ENCODE data around the gene OXA1L. TPM values are rescaled to one million over a fixed set of nuclear protein-coding genes. Genes with fewer than 3 reads are reported as not detected.

Gene OXA1L
- total RNA-seq, 1 donor from 2014 or later = 190 TPM

DNA sequence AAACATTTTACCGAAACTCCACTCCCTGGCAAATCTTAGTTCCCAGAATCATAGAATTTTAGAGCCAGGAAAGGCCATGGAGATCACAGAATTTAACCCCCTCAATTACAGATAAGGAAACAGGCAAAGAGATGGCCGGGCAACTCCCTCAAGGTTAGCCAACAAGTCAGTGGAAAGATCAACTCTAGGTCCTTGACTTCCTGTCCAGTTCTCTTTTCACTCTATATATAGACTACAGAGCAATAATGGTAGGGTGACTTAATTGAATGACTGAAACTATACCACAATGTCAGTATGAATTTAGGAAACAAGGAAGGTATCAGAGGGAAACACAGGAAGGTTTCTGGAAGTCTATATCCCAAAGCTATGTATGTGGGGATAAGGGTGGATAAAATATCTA is 11.6 kb downstream of the OXA1L start:
- peak overlapping the region; percentile 50 for H3K27ac Mint-ChIP-seq
- ChIA-PET CTCF (interaction anchor here (0.6 to 4.5 kb wide), 9 partner anchors 12 to 242 kb away, joined by 3 to 18 read pairs (median 5); no protein-coding TSS in a partner anchor), POLR2A (interaction anchor here (1.5 to 1.9 kb wide), 2 partner anchors 12 to 45 kb away, joined by 3 to 10 read pairs; partner anchors contain the start of gene OXA1L)
- intact Hi-C loops (cut with micrococcal nuclease) = no loop called here
- TF ChIP-seq, protein P1, sequence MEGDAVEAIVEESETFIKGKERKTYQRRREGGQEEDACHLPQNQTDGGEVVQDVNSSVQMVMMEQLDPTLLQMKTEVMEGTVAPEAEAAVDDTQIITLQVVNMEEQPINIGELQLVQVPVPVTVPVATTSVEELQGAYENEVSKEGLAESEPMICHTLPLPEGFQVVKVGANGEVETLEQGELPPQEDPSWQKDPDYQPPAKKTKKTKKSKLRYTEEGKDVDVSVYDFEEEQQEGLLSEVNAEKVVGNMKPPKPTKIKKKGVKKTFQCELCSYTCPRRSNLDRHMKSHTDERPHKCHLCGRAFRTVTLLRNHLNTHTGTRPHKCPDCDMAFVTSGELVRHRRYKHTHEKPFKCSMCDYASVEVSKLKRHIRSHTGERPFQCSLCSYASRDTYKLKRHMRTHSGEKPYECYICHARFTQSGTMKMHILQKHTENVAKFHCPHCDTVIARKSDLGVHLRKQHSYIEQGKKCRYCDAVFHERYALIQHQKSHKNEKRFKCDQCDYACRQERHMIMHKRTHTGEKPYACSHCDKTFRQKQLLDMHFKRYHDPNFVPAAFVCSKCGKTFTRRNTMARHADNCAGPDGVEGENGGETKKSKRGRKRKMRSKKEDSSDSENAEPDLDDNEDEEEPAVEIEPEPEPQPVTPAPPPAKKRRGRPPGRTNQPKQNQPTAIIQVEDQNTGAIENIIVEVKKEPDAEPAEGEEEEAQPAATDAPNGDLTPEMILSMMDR (IDR thresholded peaks at IDR 0.05) = no peak
- peaks cover 10% of the 10 kb centered on the region for H3K4me1 Mint-ChIP-seq
- no peak overlapping the region for H3K4me3 Mint-ChIP-seq
- H3K9me3 Mint-ChIP-seq = no peaks in the 10 kb centered on the region
- H3K36me3 Mint-ChIP-seq (ENCODE audit: low read depth) = peaks cover 58% of the 10 kb centered on the region
- no peak for ATAC-seq (ENCODE audit: low read depth)
- no peak for DNase-seq
- no peaks in the 10 kb centered on the region for H3K27me3 Mint-ChIP-seq

DNA sequence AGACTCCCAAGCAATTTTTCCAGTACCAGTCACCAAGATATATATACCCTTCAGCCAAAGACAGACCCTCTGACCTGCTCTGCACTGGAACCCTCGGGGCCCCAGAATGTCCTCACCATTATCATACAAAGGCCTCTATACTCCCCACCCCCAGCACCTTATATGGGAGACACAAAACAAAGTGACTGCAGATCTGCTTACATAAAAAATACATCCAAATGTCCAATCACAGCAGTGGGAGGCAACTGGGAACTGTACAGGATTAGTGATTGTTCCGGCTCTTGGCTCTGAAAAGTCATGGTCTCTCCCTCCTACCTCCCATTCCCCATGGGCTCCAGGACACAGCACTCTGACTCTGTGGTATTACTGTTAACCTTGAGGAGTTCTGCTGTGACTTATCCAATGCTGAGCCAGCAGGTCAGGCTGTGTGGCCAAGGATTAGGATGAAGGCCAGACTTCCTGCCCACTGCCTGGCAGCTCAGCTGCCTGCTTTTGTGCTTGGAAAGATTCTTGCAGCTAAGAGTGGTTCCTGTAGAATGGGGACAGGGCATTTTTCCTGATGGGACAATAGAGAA is 13.7 kb downstream of the OXA1L start:
- intact Hi-C loops (cut with micrococcal nuclease) = no loop called here
- peak overlapping the region; percentile 14 for H3K27ac Mint-ChIP-seq
- peaks cover 10% of the 10 kb centered on the region for H3K4me1 Mint-ChIP-seq
- H3K27me3 Mint-ChIP-seq = no peaks in the 10 kb centered on the region
- no peak overlapping the region for H3K4me3 Mint-ChIP-seq
- ChIA-PET POLR2A (interaction anchor here (1.4 kb wide), 1 partner anchor 9 kb away, joined by 4 read pairs; no protein-coding TSS in a partner anchor), CTCF (interaction anchor here (1.1 kb wide), 1 partner anchor 75 kb away, joined by 3 read pairs; no protein-coding TSS in a partner anchor)
- TF ChIP-seq, protein P1 (IDR thresholded peaks at IDR 0.05) = no peak
- DNase-seq (no peak), ATAC-seq (ENCODE audit: low read depth) (no peak)
- no peaks in the 10 kb centered on the region for H3K9me3 Mint-ChIP-seq
- peaks cover 37% of the 10 kb centered on the region for H3K36me3 Mint-ChIP-seq (ENCODE audit: low read depth)

DNA sequence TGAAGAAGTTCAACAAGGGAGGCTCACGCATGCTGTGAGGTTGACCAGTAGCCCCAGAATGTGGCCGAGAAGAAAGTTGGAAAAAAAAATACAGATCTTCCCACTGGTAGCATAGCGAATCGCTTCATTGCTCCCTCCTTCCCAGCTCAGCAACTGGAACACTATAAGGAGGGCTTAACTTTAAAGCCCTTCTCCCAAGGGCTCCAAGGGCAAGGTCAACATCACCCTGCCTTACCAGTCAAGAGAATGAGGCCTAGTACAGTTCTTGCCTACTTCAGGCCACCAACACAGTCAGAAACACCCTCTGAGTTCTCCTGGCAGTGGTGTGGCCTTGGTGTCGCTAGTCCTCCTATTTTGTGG is 14.4 kb downstream of the OXA1L start:
- intact Hi-C loops (cut with micrococcal nuclease) = no loop called here

DNA sequence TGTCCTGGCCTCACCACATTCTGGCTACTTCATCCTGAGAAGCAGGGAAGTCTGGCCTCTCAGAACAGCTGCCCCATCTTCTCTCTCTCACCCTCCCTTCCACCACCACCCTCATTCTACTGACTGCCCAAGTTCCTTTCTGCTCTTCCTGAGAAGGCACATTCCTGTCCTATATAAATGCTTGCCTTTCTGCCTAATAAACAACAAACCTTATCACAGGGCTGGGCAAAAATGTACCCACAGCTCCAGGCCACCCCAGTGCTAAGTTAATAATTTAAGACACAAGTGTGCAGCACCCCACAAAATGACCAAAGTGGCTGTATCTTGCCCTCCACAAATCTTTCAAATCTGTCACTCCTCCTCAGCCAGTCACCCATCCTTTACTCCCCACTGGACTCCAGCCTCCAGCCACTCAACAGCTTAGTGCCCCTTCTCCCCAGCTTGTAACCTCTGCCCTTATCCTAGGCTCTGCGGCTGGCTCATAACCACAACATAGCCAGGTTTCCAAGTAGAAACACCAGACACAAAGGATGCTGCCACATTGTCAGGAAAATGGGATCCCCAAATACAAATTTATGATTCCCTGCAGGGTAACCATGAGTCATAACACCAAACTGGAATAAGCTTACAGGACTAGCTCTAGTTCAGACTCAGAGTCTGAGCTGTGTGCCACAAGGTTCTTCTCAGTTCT is 15.0 kb downstream of the OXA1L start:
- no peak overlapping the region for H3K4me3 Mint-ChIP-seq

More for the DNA sequence above, 14.4 kb downstream of the OXA1L start:
- DNase-seq (no peak), ATAC-seq (ENCODE audit: low read depth) (no peak)
- Mint-ChIP-seq H3K9me3 (no peaks in the 10 kb centered on the region), H3K27me3 (no peaks in the 10 kb centered on the region), H3K27ac (peak overlapping the region; percentile 76), H3K4me3 (no peak overlapping the region), H3K4me1 (peaks cover 10% of the 10 kb centered on the region), H3K36me3 (ENCODE audit: low read depth) (peaks cover 30% of the 10 kb centered on the region)
- ChIA-PET POLR2A (interaction anchor here (0.6 to 1.4 kb wide), 3 partner anchors 9 to 14 kb away, joined by 3 to 4 read pairs (median 3); partner anchors contain the start of gene OXA1L), CTCF (interaction anchor here (0.8 to 1.1 kb wide), 3 partner anchors 9 to 74 kb away, joined by 3 to 4 read pairs (median 3); no protein-coding TSS in a partner anchor)
- TF ChIP-seq, protein P1 (IDR thresholded peaks at IDR 0.05) = no peak

More for the DNA sequence above, 15.0 kb downstream of the OXA1L start:
- H3K27ac Mint-ChIP-seq = peak overlapping the region; percentile 76
- TF ChIP-seq, protein P1 (IDR thresholded peaks at IDR 0.05) = no peak
- intact Hi-C loops (cut with micrococcal nuclease) = no loop called here
- H3K9me3 Mint-ChIP-seq = no peaks in the 10 kb centered on the region
- peaks cover 15% of the 10 kb centered on the region for H3K4me1 Mint-ChIP-seq
- no peak for DNase-seq
- ChIA-PET CTCF (interaction anchor here (0.8 to 2.1 kb wide), 4 partner anchors 9 to 74 kb away, joined by 3 to 5 read pairs (median 4); no protein-coding TSS in a partner anchor), POLR2A (interaction anchor here (0.6 to 1.4 kb wide), 5 partner anchors 8 to 30 kb away, joined by 3 to 4 read pairs (median 3); partner anchors contain the start of gene OXA1L)
- peaks cover 27% of the 10 kb centered on the region for H3K36me3 Mint-ChIP-seq (ENCODE audit: low read depth)
- no peaks in the 10 kb centered on the region for H3K27me3 Mint-ChIP-seq
- no peak for ATAC-seq (ENCODE audit: low read depth)
